HEK293 (cell line): Measurements from ENCODE around the gene CELF1.

ENCODE experiments used
- CTCF ChIA-PET: fragments of 350-600 bp; formaldehyde crosslinking; extraction: SDS; loops from one replicate; lab custom pipeline; 2021; ENCODE audit warnings: antibody characterized with exemption; lab: Yijun Ruan, JAX
- POLR2A ChIA-PET: fragments of 300-600 bp; formaldehyde crosslinking; extraction: SDS; loops from one replicate; lab custom pipeline; 2020; ENCODE audit warnings: antibody characterized with exemption, inconsistent platforms; lab: Yijun Ruan, JAX
- H3K27ac ChIP-seq: fragments of 200-500 bp; sonication (Bioruptor generic); 2 replicates; pipeline ENCODE4 v1.5.1; 2014; ENCODE audit warnings: low read depth, low read length, control low read depth, inconsistent platforms; ENCODE audit errors: extremely low read depth
- H3K36me3 ChIP-seq, 2 experiments: fragments of 200-500 bp in 1 of 2; sonication (Bioruptor generic) in 1 of 2; 1 replicate in 1 of 2; 2 replicates in 1 of 2; pipeline ENCODE4 v1.5.1; 2014 to 2017; ENCODE audit warnings: inconsistent platforms in 2 of 2, low read length in 2 of 2; ENCODE audit not compliant: control insufficient read depth in 2 of 2, insufficient read depth in 1 of 2
- H3K4me1 ChIP-seq: fragments of 200-500 bp; sonication (Bioruptor generic); 2 replicates; pipeline ENCODE4 v1.5.1; 2014; ENCODE audit warnings: mild to moderate bottlenecking, low read length, inconsistent platforms; ENCODE audit not compliant: control insufficient read depth, insufficient read depth
- H3K4me3 ChIP-seq: 2 replicates; pipeline ENCODE4 v1.5.1; 2011; ENCODE audit warnings: low read depth, mild to moderate bottlenecking, control low read depth, low read length, moderate library complexity
- H3K9me3 ChIP-seq: fragments of 200-500 bp; sonication (Bioruptor generic); 2 replicates; pipeline ENCODE4 v1.5.1; 2014; ENCODE audit warnings: low read depth, low read length, inconsistent platforms; ENCODE audit not compliant: control insufficient read depth, insufficient read depth
- BCL11A ChIP-seq: fragments of 450-650 bp; formaldehyde crosslinking; IDR thresholded peaks from 2 replicates; pipeline ENCODE4 v1.5.1; 2016; ENCODE audit warnings: low read depth, missing biosample characterization, missing genetic modification characterization
- FEZF1 ChIP-seq: fragments of 450-650 bp; formaldehyde crosslinking; IDR thresholded peaks from 2 replicates; pipeline ENCODE4 v1.5.1; 2016; ENCODE audit warnings: missing biosample characterization, missing genetic modification characterization
- HOXC10 ChIP-seq: sonication (generic); formaldehyde crosslinking; IDR thresholded peaks from 2 replicates; pipeline ENCODE4 v1.8.1; 2023; ENCODE audit warnings: mild to moderate bottlenecking, missing genetic modification reagents
- OSR2 ChIP-seq: fragments of 450-650 bp; formaldehyde crosslinking; IDR thresholded peaks from 2 replicates; pipeline ENCODE4 v1.5.1; 2016; ENCODE audit warnings: missing biosample characterization, missing genetic modification characterization
- PRDM1 ChIP-seq: fragments of 450-650 bp; formaldehyde crosslinking; IDR thresholded peaks from 2 replicates; pipeline ENCODE4; 2016; ENCODE audit warnings: missing biosample characterization, missing genetic modification characterization
- SALL2 ChIP-seq: fragments of 450-650 bp; formaldehyde crosslinking; IDR thresholded peaks from 2 replicates; pipeline ENCODE4 v1.5.0; 2017; ENCODE audit warnings: missing biosample characterization, mild to moderate bottlenecking, missing genetic modification characterization, borderline replicate concordance
- SP7 ChIP-seq: fragments of 450-650 bp; formaldehyde crosslinking; IDR thresholded peaks from 2 replicates; pipeline ENCODE4 v1.5.1; 2016; ENCODE audit warnings: missing biosample characterization, missing genetic modification characterization
- ZNF10 ChIP-seq: fragments of 450-650 bp; formaldehyde crosslinking; IDR thresholded peaks from 2 replicates; pipeline ENCODE4 v1.5.1; 2017; ENCODE audit warnings: missing biosample characterization, missing genetic modification characterization
- ZNF121 ChIP-seq: fragments of 450-650 bp; formaldehyde crosslinking; IDR thresholded peaks from 2 replicates; pipeline ENCODE4 v1.5.1; 2016; ENCODE audit warnings: missing biosample characterization, missing genetic modification characterization
- ZNF138 ChIP-seq: fragments of 450-650 bp; formaldehyde crosslinking; IDR thresholded peaks from 2 replicates; pipeline ENCODE4 v1.5.1; 2016; ENCODE audit warnings: missing biosample characterization, missing genetic modification characterization, borderline replicate concordance
- ZNF140 ChIP-seq: fragments of 450-650 bp; formaldehyde crosslinking; IDR thresholded peaks from 2 replicates; pipeline ENCODE4 v1.5.1; 2016; ENCODE audit warnings: missing biosample characterization, missing genetic modification characterization
- ZNF157 ChIP-seq: fragments of 450-650 bp; formaldehyde crosslinking; IDR thresholded peaks from 2 replicates; pipeline ENCODE4 v1.5.1; 2016; ENCODE audit warnings: missing biosample characterization, missing genetic modification characterization
- ZNF175 ChIP-seq: fragments of 450-650 bp; formaldehyde crosslinking; IDR thresholded peaks from 2 replicates; pipeline ENCODE4 v1.5.1; 2016; ENCODE audit warnings: missing biosample characterization, missing genetic modification characterization
- ZNF335 ChIP-seq: fragments of 450-650 bp; formaldehyde crosslinking; conservative IDR thresholded peaks from 2 replicates; pipeline ENCODE4 v1.5.1; 2016; ENCODE audit warnings: missing biosample characterization, missing genetic modification characterization
- ZNF350 ChIP-seq: fragments of 450-650 bp; formaldehyde crosslinking; IDR thresholded peaks from 2 replicates; pipeline ENCODE4 v1.5.0; 2017; ENCODE audit warnings: missing biosample characterization, mild to moderate bottlenecking, missing genetic modification characterization
- ZNF558 ChIP-seq: fragments of 450-650 bp; formaldehyde crosslinking; IDR thresholded peaks from 2 replicates; pipeline ENCODE4 v1.5.1; 2016; ENCODE audit warnings: missing biosample characterization, missing genetic modification characterization
- ZNF621 ChIP-seq: fragments of 450-650 bp; formaldehyde crosslinking; IDR thresholded peaks from 2 replicates; pipeline ENCODE4 v1.5.1; 2017; ENCODE audit warnings: missing biosample characterization, missing genetic modification characterization
- ZNF670 ChIP-seq: fragments of 450-650 bp; formaldehyde crosslinking; IDR thresholded peaks from 2 replicates; pipeline ENCODE4 v1.5.1; 2016; ENCODE audit warnings: missing biosample characterization, missing genetic modification characterization, low read depth
- ZNF768 ChIP-seq: fragments of 450-650 bp; formaldehyde crosslinking; IDR thresholded peaks from 2 replicates; pipeline ENCODE4 v1.5.1; 2018; ENCODE audit warnings: missing biosample characterization, mild to moderate bottlenecking, missing genetic modification characterization
- TF ChIP-seq, protein P1 (sequence below): fragments of 450-650 bp; formaldehyde crosslinking; IDR thresholded peaks from 2 replicates; pipeline ENCODE4 v1.5.1; 2017; ENCODE audit warnings: missing biosample characterization, missing genetic modification characterization
- TF ChIP-seq, protein P2 (sequence below): fragments of 450-650 bp; IDR thresholded peaks from 2 replicates; pipeline ENCODE4 v1.5.1; 2018; ENCODE audit warnings: missing biosample characterization, missing genetic modification characterization
- TF ChIP-seq, protein P3 (sequence below): fragments of 450-650 bp; formaldehyde crosslinking; IDR thresholded peaks from 2 replicates; pipeline ENCODE4 v1.5.1; 2017; ENCODE audit warnings: missing biosample characterization, missing genetic modification characterization
- TF ChIP-seq, protein P4 (sequence below): IDR thresholded peaks from 2 replicates; pipeline ENCODE4 v1.6.1; 2011; ENCODE audit warnings: mild to moderate bottlenecking, low read depth, low read length, borderline replicate concordance

CELF1 gene

DNA sequence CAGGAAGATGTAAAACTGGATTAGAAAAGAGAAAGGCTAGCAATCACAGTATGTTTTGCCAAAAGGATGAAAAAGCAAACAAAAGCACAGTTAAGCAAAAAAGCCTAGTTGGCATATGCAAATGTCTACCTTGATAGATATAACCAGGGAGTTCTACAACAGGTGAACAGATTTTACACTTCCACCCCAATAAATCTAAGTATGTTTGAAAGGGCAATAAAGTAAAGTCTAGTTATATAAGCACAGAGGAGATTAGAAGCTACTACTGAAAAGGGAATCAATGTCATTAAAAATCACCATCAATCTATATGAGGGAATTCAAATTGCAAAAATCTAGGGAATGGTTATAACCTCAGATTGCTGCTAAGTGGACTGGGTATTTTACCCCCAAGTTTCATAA lies 49.7 kb downstream of the CELF1 start:
- Histone ChIP-seq H3K9me3 (no peaks in the 10 kb centered on the region), H3K4me1 (peaks cover 21% of the 10 kb centered on the region), H3K36me3 (peaks cover 0 to 13% of the 10 kb centered on the region in 2 experiments; a peak in 1 of 3 replicates), H3K4me3 (no peak overlapping the region), H3K27ac (no peak overlapping the region)
- ChIA-PET CTCF (no interaction called here), POLR2A (interaction anchor here (1.0 kb wide), 1 partner anchor 74 kb away, joined by 3 read pairs; no protein-coding TSS in a partner anchor)
- TF ChIP-seq ZNF10 (tag by site-specific recombination) (no peak), FEZF1 (tag by site-specific recombination) (peak; percentile 59), ZNF670 (no peak), ZNF157 (tag by site-specific recombination) (no peak), ZNF558 (tag by site-specific recombination) (no peak), OSR2 (tag by site-specific recombination) (peak; percentile 16; the same call in 1 of the 2 replicates), ZNF175 (no peak), SALL2 (tag by site-specific recombination) (no peak), HOXC10 (CRISPR knock-in tag) (no peak), ZNF335 (no peak), ZNF138 (no peak), SP7 (tag by site-specific recombination) (no peak), ZNF768 (tag by site-specific recombination) (no peak), ZNF140 (tag by site-specific recombination) (no peak), ZNF350 (tag by site-specific recombination) (no peak), ZNF621 (no peak), BCL11A (tag by site-specific recombination) (no peak)
- TF ChIP-seq, protein P1, sequence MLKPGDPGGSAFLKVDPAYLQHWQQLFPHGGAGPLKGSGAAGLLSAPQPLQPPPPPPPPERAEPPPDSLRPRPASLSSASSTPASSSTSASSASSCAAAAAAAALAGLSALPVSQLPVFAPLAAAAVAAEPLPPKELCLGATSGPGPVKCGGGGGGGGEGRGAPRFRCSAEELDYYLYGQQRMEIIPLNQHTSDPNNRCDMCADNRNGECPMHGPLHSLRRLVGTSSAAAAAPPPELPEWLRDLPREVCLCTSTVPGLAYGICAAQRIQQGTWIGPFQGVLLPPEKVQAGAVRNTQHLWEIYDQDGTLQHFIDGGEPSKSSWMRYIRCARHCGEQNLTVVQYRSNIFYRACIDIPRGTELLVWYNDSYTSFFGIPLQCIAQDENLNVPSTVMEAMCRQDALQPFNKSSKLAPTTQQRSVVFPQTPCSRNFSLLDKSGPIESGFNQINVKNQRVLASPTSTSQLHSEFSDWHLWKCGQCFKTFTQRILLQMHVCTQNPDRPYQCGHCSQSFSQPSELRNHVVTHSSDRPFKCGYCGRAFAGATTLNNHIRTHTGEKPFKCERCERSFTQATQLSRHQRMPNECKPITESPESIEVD, result peak; percentile 49; the same call in 1 of the 2 replicates
- TF ChIP-seq, protein P2, sequence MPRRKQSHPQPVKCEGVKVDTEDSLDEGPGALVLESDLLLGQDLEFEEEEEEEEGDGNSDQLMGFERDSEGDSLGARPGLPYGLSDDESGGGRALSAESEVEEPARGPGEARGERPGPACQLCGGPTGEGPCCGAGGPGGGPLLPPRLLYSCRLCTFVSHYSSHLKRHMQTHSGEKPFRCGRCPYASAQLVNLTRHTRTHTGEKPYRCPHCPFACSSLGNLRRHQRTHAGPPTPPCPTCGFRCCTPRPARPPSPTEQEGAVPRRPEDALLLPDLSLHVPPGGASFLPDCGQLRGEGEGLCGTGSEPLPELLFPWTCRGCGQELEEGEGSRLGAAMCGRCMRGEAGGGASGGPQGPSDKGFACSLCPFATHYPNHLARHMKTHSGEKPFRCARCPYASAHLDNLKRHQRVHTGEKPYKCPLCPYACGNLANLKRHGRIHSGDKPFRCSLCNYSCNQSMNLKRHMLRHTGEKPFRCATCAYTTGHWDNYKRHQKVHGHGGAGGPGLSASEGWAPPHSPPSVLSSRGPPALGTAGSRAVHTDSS (tag by site-specific recombination), result no peak
- TF ChIP-seq, protein P3, sequence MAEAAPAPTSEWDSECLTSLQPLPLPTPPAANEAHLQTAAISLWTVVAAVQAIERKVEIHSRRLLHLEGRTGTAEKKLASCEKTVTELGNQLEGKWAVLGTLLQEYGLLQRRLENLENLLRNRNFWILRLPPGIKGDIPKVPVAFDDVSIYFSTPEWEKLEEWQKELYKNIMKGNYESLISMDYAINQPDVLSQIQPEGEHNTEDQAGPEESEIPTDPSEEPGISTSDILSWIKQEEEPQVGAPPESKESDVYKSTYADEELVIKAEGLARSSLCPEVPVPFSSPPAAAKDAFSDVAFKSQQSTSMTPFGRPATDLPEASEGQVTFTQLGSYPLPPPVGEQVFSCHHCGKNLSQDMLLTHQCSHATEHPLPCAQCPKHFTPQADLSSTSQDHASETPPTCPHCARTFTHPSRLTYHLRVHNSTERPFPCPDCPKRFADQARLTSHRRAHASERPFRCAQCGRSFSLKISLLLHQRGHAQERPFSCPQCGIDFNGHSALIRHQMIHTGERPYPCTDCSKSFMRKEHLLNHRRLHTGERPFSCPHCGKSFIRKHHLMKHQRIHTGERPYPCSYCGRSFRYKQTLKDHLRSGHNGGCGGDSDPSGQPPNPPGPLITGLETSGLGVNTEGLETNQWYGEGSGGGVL (tag by site-specific recombination), result no peak

DNA sequence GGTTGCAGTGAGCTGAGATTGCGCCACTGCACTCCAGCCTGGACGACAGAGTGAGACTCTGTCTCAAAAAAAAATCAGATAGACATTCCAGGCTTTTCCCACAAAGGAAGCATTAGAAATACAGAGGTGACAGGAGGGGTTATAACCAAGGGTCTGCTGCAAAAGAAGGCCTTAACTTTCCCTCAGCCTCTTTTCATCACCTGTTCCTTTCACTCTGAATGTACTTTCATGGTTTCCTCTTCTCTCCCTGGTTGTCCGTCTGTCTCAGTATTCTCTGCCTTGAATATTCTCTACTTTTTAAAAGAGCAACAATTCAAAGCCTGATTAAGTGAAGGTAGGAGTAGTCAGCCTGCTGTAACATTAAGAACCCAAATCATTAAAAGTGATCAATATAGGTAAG lies 50.2 kb downstream of the CELF1 start:
- Histone ChIP-seq H3K9me3 (no peaks in the 10 kb centered on the region), H3K4me3 (no peak overlapping the region), H3K36me3 (peaks cover 0 to 14% of the 10 kb centered on the region in 2 experiments; a peak in 1 of 3 replicates)
- ChIA-PET CTCF (no interaction called here), POLR2A (no interaction called here)
- TF ChIP-seq PRDM1 (tag by site-specific recombination) (peak; percentile 73), ZNF121 (0 out of 2 replicates have a peak, but pooled peaks have one; percentile 34)
- TF ChIP-seq, protein P4, sequence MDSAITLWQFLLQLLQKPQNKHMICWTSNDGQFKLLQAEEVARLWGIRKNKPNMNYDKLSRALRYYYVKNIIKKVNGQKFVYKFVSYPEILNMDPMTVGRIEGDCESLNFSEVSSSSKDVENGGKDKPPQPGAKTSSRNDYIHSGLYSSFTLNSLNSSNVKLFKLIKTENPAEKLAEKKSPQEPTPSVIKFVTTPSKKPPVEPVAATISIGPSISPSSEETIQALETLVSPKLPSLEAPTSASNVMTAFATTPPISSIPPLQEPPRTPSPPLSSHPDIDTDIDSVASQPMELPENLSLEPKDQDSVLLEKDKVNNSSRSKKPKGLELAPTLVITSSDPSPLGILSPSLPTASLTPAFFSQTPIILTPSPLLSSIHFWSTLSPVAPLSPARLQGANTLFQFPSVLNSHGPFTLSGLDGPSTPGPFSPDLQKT, result no peak
- TF ChIP-seq, all 188 proteins: peak for 2
- Histone ChIP-seq H3K4me1 (peaks cover 19% of the 10 kb centered on the region), H3K27ac (no peak overlapping the region)
